ENCODE results near the gene FBXW8. TPM values are rescaled to one million over a fixed set of nuclear protein-coding genes. Genes with fewer than 3 reads are reported as not detected.

The FBXW8 gene
- total RNA-seq, 4 donors from 2014 or later, result 9.1 to 19.0 (median 13.5) TPM

DNA sequence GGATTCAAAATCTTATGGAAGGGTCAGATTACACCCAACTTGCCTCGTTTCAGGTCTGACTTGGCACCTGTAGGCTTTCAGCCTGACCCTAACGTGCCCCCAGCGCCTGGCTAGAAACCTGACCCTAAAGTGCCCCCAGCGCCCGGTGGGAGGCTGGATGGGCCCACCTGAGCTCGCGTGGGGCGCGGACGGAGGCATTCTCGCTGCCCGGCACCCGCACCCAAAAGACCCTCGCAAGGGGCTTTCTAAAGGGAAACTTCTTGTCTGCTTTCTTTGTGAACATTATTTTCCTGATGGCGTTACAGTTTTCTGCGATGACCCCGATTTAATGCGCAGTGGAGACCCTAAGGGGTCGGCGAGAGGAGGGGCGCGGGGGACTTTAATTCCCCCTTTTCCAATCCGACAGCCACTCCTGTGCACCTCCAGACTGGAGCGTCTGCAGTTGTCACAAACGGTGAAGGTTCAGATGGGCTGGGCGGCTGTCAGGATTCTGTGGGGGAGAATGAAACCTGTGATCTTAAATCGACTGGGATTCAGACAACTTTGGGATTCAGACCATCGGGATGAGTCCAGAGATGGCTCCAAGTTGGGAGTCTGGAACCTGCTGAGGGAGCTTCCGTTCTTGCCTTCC lies 28.8 kb upstream of the FBXW8 start:
- DNase-seq (ENCODE audit: low spot score in 2 of 2), result no peak
- whole genome bisulfite sequencing, result 4% methylated on average over 20 of the region's 29 CpGs
- H3K27ac ChIP-seq, result no peak overlapping the region
- TF ChIP-seq POLR2A (IDR thresholded peaks at IDR 0.05) (no peak), EP300 (IDR thresholded peaks at IDR 0.05) (no peak), POLR2AphosphoS5 (IDR thresholded peaks at IDR 0.05) (no peak)
- TF ChIP-seq, protein P1, sequence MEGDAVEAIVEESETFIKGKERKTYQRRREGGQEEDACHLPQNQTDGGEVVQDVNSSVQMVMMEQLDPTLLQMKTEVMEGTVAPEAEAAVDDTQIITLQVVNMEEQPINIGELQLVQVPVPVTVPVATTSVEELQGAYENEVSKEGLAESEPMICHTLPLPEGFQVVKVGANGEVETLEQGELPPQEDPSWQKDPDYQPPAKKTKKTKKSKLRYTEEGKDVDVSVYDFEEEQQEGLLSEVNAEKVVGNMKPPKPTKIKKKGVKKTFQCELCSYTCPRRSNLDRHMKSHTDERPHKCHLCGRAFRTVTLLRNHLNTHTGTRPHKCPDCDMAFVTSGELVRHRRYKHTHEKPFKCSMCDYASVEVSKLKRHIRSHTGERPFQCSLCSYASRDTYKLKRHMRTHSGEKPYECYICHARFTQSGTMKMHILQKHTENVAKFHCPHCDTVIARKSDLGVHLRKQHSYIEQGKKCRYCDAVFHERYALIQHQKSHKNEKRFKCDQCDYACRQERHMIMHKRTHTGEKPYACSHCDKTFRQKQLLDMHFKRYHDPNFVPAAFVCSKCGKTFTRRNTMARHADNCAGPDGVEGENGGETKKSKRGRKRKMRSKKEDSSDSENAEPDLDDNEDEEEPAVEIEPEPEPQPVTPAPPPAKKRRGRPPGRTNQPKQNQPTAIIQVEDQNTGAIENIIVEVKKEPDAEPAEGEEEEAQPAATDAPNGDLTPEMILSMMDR (IDR thresholded peaks at IDR 0.05), result no peak
- H3K36me3 ChIP-seq, result no peaks in the 10 kb centered on the region
- H3K9me3 ChIP-seq, result no peaks in the 10 kb centered on the region
- H3K4me1 ChIP-seq, result peaks cover 35% of the 10 kb centered on the region
- H3K4me3 ChIP-seq, result peak overlapping the region; percentile 35
- H3K27me3 ChIP-seq, result peaks cover 80% of the 10 kb centered on the region

DNA sequence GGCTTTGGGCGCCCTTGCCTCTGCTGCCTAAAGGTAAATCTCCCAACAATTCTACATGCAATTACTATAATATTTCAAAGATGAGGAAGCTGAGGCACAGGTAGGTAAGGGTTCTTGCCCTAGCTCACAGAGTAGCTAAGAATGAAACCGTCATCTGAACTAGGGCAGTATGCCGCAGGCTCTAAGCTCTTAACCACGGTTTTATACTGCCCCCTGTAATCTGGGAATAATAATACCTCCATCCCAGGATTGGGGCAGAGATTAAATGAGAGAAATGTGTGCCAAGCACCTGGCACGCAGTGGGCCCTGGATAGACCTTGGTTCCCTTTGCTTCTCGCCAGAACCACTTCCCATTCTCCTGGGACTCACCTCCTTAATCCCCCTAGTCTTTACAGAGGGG lies 28.0 kb upstream of the FBXW8 start:
- DNase-seq (ENCODE audit: low spot score in 2 of 2), result no peak
- WGBS, result 22% methylated on average over 5 of the region's 6 CpGs
- peaks cover 35% of the 10 kb centered on the region for H3K4me1 ChIP-seq
- H3K27me3 ChIP-seq, result peaks cover 75% of the 10 kb centered on the region
- no peak overlapping the region for H3K4me3 ChIP-seq
- H3K36me3 ChIP-seq, result no peaks in the 10 kb centered on the region
- H3K9me3 ChIP-seq, result no peaks in the 10 kb centered on the region
- TF ChIP-seq, protein P1 (IDR thresholded peaks at IDR 0.05), result no peak
- no peak for TF ChIP-seq EP300 (IDR thresholded peaks at IDR 0.05)
- no peak for TF ChIP-seq POLR2AphosphoS5 (IDR thresholded peaks at IDR 0.05)
- no peak for TF ChIP-seq POLR2A (IDR thresholded peaks at IDR 0.05)
- no peak overlapping the region for H3K27ac ChIP-seq

DNA sequence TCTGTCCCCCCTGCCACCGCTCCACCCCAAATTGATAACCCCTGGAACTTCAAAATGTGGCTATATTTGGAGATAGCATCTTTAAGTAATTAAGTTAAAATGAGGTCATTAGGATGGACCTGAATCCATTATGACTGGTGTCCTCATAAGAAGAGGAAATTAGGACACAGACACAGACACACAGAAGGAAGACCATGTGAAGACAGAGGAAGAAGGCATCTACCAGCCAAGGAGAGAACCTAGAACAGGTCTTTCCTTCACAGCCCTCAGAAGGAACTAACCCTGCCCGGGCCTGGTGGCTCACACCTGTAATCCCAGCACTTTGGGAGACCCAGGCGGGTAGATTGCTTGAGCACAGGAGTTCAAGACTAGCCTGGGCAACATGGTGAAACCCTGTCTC lies 25.9 kb upstream of the FBXW8 start:
- Histone ChIP-seq H3K27me3 (peaks cover 54% of the 10 kb centered on the region), H3K36me3 (no peaks in the 10 kb centered on the region), H3K4me3 (no peak overlapping the region), H3K4me1 (peaks cover 20% of the 10 kb centered on the region), H3K27ac (no peak overlapping the region), H3K9me3 (no peaks in the 10 kb centered on the region)
- no peak for DNase-seq (ENCODE audit: low spot score in 2 of 2)
- TF ChIP-seq POLR2AphosphoS5 (IDR thresholded peaks at IDR 0.05), result no peak
- no peak for TF ChIP-seq POLR2A (IDR thresholded peaks at IDR 0.05)
- TF ChIP-seq, protein P1 (IDR thresholded peaks at IDR 0.05), result no peak
- no peak for TF ChIP-seq EP300 (IDR thresholded peaks at IDR 0.05)
- WGBS, result 96% methylated on average over 3 of the region's 3 CpGs

DNA sequence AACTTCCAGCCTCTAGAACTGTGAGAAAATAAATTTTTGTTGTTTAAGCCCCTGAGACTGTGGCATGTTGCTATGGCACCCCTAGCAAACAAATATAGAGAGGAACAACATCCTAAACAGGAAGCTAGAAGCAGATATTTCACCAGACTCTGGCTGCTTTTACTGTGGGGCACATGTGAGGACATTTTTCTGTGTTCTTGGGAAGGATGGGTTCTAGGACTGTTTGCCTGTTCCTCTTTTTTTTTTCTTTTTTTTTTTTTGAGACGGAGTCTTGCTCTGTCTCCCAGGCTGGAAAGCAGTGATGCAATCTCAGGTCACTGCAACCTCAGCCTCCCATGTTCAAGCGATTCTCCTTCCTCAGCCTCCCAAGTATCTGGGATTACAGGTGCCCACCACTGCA lies 25.3 kb upstream of the FBXW8 start:
- TF ChIP-seq POLR2AphosphoS5 (IDR thresholded peaks at IDR 0.05), result no peak
- no peak for TF ChIP-seq EP300 (IDR thresholded peaks at IDR 0.05)
- TF ChIP-seq, protein P1 (IDR thresholded peaks at IDR 0.05), result no peak
- Histone ChIP-seq H3K4me1 (peaks cover 16% of the 10 kb centered on the region), H3K4me3 (no peak overlapping the region), H3K27me3 (peaks cover 47% of the 10 kb centered on the region), H3K9me3 (no peaks in the 10 kb centered on the region), H3K36me3 (no peaks in the 10 kb centered on the region), H3K27ac (no peak overlapping the region)
- no peak for DNase-seq (ENCODE audit: low spot score in 2 of 2)
- 77% methylated on average over 2 of the region's 2 CpGs for WGBS

DNA sequence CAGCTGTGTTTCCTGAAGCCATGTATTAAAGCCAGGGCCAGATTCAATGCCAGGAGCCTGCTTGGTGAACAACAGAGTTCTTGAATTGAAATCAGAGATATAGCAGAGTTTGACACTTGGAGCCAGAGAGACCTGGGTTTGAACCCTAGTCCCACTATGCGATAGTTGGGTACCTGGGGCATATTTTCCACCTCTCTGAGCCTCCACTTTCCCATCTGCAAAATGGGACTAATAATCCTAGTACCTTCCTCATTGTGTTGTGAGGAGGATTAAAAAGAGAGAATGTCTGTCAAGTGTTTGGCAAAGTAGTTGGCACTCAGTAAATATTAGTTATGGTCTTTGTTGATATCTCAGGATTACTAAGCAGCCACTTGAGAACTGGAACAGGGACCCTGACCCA lies 23.5 kb upstream of the FBXW8 start:
- Histone ChIP-seq H3K4me3 (no peak overlapping the region), H3K9me3 (no peaks in the 10 kb centered on the region), H3K36me3 (no peaks in the 10 kb centered on the region), H3K27ac (no peak overlapping the region), H3K4me1 (no peaks in the 10 kb centered on the region), H3K27me3 (peaks cover 30% of the 10 kb centered on the region)
- no peak for DNase-seq (ENCODE audit: low spot score in 2 of 2)
- TF ChIP-seq POLR2AphosphoS5 (IDR thresholded peaks at IDR 0.05) (no peak), EP300 (IDR thresholded peaks at IDR 0.05) (no peak)
- 80% methylated on average over 1 of the region's 1 CpG for WGBS

DNA sequence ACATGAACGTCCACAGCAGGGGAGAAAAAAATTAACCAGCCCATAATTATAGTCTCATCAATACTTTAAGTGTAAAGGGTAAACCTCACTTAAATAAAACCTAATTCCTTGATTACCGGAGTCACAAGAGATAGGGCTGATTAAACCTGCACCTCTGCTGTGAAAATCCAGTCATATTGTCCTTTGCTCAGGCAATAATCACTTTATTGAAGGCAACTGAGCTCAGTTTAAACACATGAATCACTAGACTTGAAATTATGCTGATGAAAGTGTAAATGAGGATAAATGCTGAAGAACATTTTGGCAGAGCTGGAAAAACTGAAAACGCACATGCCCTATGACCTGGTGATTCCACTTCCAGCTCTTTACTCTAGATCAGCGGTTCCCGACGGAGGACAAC lies 22.9 kb upstream of the FBXW8 start:
- Histone ChIP-seq H3K27me3 (peaks cover 23% of the 10 kb centered on the region), H3K36me3 (no peaks in the 10 kb centered on the region), H3K4me1 (no peaks in the 10 kb centered on the region), H3K9me3 (no peaks in the 10 kb centered on the region), H3K4me3 (no peak overlapping the region), H3K27ac (no peak overlapping the region)
- no peak for DNase-seq (ENCODE audit: low spot score in 2 of 2)
- WGBS, result 72% methylated on average over 6 of the region's 6 CpGs
- TF ChIP-seq EP300 (IDR thresholded peaks at IDR 0.05) (no peak), POLR2AphosphoS5 (IDR thresholded peaks at IDR 0.05) (no peak), POLR2A (IDR thresholded peaks at IDR 0.05) (no peak)
- TF ChIP-seq, protein P1 (IDR thresholded peaks at IDR 0.05), result no peak
